ENCODE measurements around the gene ITGA2B.
"Not testable (repeated sequence)": the region's sequence is repeated elsewhere in the genome, so short reads cannot be mapped to it uniquely, and the experiment has no call there.

The ITGA2B gene

GRCh38 chr17:44389281-44389680 lies at the start of gene ITGA2B:
ITGA2B (minus strand) TSS chr17:44389649; CDS start chr17:44389473, 176 bp downstream.
- no peak for DNase-seq (ENCODE audit: low spot score)

GRCh38 chr17:44439168-44439567 lies 49.7 kb upstream of the ITGA2B start:
- DNase-seq (ENCODE audit: low spot score), result no peak

- DNase-seq (ENCODE audit: low spot score), result no peak
These were observed 49.2 kb upstream of the ITGA2B start for GRCh38 chr17:44438636-44439035.

- DNase-seq (ENCODE audit: low spot score), result no peak
These were observed 46.9 kb upstream of the ITGA2B start for GRCh38 chr17:44436336-44436735.

- no peak for DNase-seq (ENCODE audit: low spot score)
These were observed 43.1 kb upstream of the ITGA2B start for GRCh38 chr17:44432254-44433157.

- no peak for DNase-seq (ENCODE audit: low spot score)
These were observed 35.5 kb upstream of the ITGA2B start for GRCh38 chr17:44424828-44425461.

GRCh38 chr17:44417553-44417952 lies 28.1 kb upstream of the ITGA2B start:
- no peak for DNase-seq (ENCODE audit: low spot score)

- DNase-seq (ENCODE audit: low spot score), result no peak
These were observed 27.3 kb upstream of the ITGA2B start for GRCh38 chr17:44416558-44417289.

- no peak for DNase-seq (ENCODE audit: low spot score)
These were observed 25.1 kb upstream of the ITGA2B start for GRCh38 chr17:44414394-44415155.

- DNase-seq (ENCODE audit: low spot score), result no peak
These were observed 20.0 kb upstream of the ITGA2B start for GRCh38 chr17:44409309-44410028.

- DNase-seq (ENCODE audit: low spot score), result no peak
These were observed 19.3 kb upstream of the ITGA2B start for GRCh38 chr17:44408786-44409185.

- DNase-seq (ENCODE audit: low spot score), result no peak
These were observed 13.2 kb upstream of the ITGA2B start for GRCh38 chr17:44402564-44403172.

GRCh38 chr17:44400226-44400847 lies 10.9 kb upstream of the ITGA2B start:
- DNase-seq (ENCODE audit: low spot score), result no peak

GRCh38 chr17:44398692-44399691 lies 9.5 kb upstream of the ITGA2B start:
- DNase-seq (ENCODE audit: low spot score), result no peak

- DNase-seq (ENCODE audit: low spot score), result no peak
These were observed 8.3 kb upstream of the ITGA2B start for GRCh38 chr17:44397479-44398440.

- DNase-seq (ENCODE audit: low spot score), result no peak
These were observed 7.5 kb upstream of the ITGA2B start for GRCh38 chr17:44396946-44397345.

- DNase-seq (ENCODE audit: low spot score), result no peak
These were observed 5.4 kb upstream of the ITGA2B start for GRCh38 chr17:44394833-44395232.

GRCh38 chr17:44394112-44394511 lies 4.7 kb upstream of the ITGA2B start:
- DNase-seq (ENCODE audit: low spot score), result not testable (repeated sequence)
